H1 (cell line): ENCODE results near the gene DNAJB8. TPM values are rescaled to one million over a fixed set of nuclear protein-coding genes. Genes with fewer than 3 reads are reported as not detected.

Experiments used
- CTCF ChIA-PET: fragments of 300-600 bp; sonication (Branson Sonifier 250); formaldehyde crosslinking; loops from one replicate; lab custom pipeline; 2021; ENCODE audit not compliant: partially characterized antibody; lab: Charles Lee
- POLR2A ChIA-PET: fragments of 300-600 bp; sonication (Branson Sonifier 250); formaldehyde crosslinking; loops from one replicate; lab custom pipeline; 2021; ENCODE audit warnings: inconsistent platforms; ENCODE audit not compliant: partially characterized antibody; lab: Charles Lee
- DNase-seq, 2 experiments: peaks; one replicate each; pipeline versions ENCODE4 v3.0.0 to v3.0.0-alpha.2; 2010 to 2022; ENCODE audit warnings: low spot score in 2 of 2, low read depth in 1 of 2, mixed read lengths in 1 of 2
- FAIRE-seq: peaks from 2 replicates; lab custom pipeline; 2011; peaks lifted over from hg19 to GRCh38; lab: Jason Lieb, UNC
- H2AFZ ChIP-seq: 2 replicates; pipeline ENCODE4 v1.8.1; 2012; ENCODE audit warnings: low read length, inconsistent platforms
- H2AK5ac ChIP-seq: 2 replicates; pipeline ENCODE4 v1.6.1; 2013; ENCODE audit warnings: low read depth, low read length
- H2BK120ac ChIP-seq: replicated peaks from 2 replicates; pipeline ENCODE3; 2013; ENCODE audit warnings: low read depth, low read length, inconsistent platforms
- H2BK12ac ChIP-seq: 2 replicates; pipeline ENCODE4 v1.6.1; 2013; ENCODE audit warnings: low read depth, low read length
- H2BK15ac ChIP-seq: 2 replicates; pipeline ENCODE4 v1.6.1; 2013; ENCODE audit warnings: low read length
- H2BK20ac ChIP-seq: 2 replicates; pipeline ENCODE4 v1.6.1; 2013; ENCODE audit warnings: low read length
- H2BK5ac ChIP-seq: 2 replicates; pipeline ENCODE4 v1.6.1; 2013; ENCODE audit warnings: low read depth, low read length
- H3K14ac ChIP-seq: 2 replicates; pipeline ENCODE4 v1.6.1; 2013; ENCODE audit warnings: inconsistent platforms; ENCODE audit not compliant: insufficient read length
- H3K18ac ChIP-seq: 2 replicates; pipeline ENCODE4 v1.6.1; 2013; ENCODE audit warnings: low read length; ENCODE audit errors: extremely low read depth
- H3K23ac ChIP-seq: 2 replicates; pipeline ENCODE4 v1.6.1; 2013; ENCODE audit warnings: inconsistent platforms; ENCODE audit not compliant: insufficient read length
- H3K23me2 ChIP-seq: 2 replicates; pipeline ENCODE4 v1.6.1; 2013; ENCODE audit warnings: low read depth, low read length
- H3K27ac ChIP-seq: 2 replicates; pipeline ENCODE4 v1.6.1; 2011; ENCODE audit warnings: low read depth, low read length, inconsistent platforms
- H3K27me3 ChIP-seq, 4 experiments: replicated peaks in 1 of 4; 1 replicate in 1 of 4; 2 replicates in 3 of 4; pipeline versions ENCODE4 v1.6.1 to v1.8.1; 2011 to 2013; ENCODE audit warnings: low read length in 3 of 4, mild to moderate bottlenecking in 3 of 4, inconsistent platforms in 2 of 4, mixed read lengths in 2 of 4, moderate library complexity in 1 of 4; ENCODE audit not compliant: control insufficient read depth in 3 of 4, insufficient read depth in 3 of 4; ENCODE audit errors: extremely low read depth in 1 of 4
- H3K36me3 ChIP-seq, 4 experiments: 2 replicates each; pipeline versions ENCODE4 v1.6.1 to v1.8.1; 2011 to 2013; ENCODE audit warnings: mild to moderate bottlenecking in 4 of 4, low read length in 3 of 4, moderate library complexity in 2 of 4, control low read depth in 1 of 4, inconsistent platforms in 1 of 4; ENCODE audit not compliant: insufficient read depth in 4 of 4, control insufficient read depth in 2 of 4
- H3K4ac ChIP-seq: replicated peaks from 2 replicates; pipeline ENCODE3; 2013; ENCODE audit warnings: low read length, low read depth, mixed read lengths, inconsistent platforms; ENCODE audit not compliant: insufficient read length
- H3K4me1 ChIP-seq, 4 experiments: replicated peaks in 1 of 4; 1 replicate in 1 of 4; 2 replicates in 3 of 4; pipeline versions ENCODE4 v1.6.1 to v1.8.1; 2011 to 2013; ENCODE audit warnings: low read length in 3 of 4, inconsistent platforms in 2 of 4, mixed read lengths in 1 of 4; ENCODE audit not compliant: insufficient read depth in 4 of 4, control insufficient read depth in 3 of 4
- H3K4me2 ChIP-seq, 2 experiments: 2 replicates each; pipeline versions ENCODE4 v1.6.1 to v1.8.1; 2011 to 2013; ENCODE audit warnings: low read depth in 2 of 2, low read length in 2 of 2, control low read depth in 1 of 2, inconsistent platforms in 1 of 2, mild to moderate bottlenecking in 1 of 2; ENCODE audit not compliant: insufficient read depth in 1 of 2
- H3K4me3 ChIP-seq, 4 experiments: fragments of 200-600, 300-600 bp in 1 of 4; sonication (generic), shearing (Covaris generic), sonication (Bioruptor Twin) in 1 of 4; 2 replicates each; pipeline versions ENCODE4 v1.5.1 to v1.8.1; 2011 to 2016; ENCODE audit warnings: low read length in 4 of 4, low read depth in 3 of 4, control low read depth in 2 of 4, inconsistent platforms in 2 of 4, mild to moderate bottlenecking in 2 of 4, mixed read lengths in 1 of 4, moderate library complexity in 1 of 4; ENCODE audit not compliant: insufficient read depth in 2 of 4; ENCODE audit errors: extremely low read depth in 1 of 4
- H3K56ac ChIP-seq: replicated peaks from 2 replicates; pipeline ENCODE3; 2013; ENCODE audit warnings: low read depth, mild to moderate bottlenecking, mixed read lengths, low read length, inconsistent platforms; ENCODE audit not compliant: insufficient read length
- H3K79me1 ChIP-seq: 2 replicates; pipeline ENCODE4 v1.6.1; 2013; ENCODE audit warnings: low read depth, low read length, control low read depth
- H3K79me2 ChIP-seq, 2 experiments: 2 replicates each; pipeline versions ENCODE4 v1.6.1 to v1.8.1; 2012 to 2013; ENCODE audit warnings: low read length in 2 of 2, mild to moderate bottlenecking in 2 of 2, inconsistent platforms in 1 of 2; ENCODE audit not compliant: insufficient read depth in 2 of 2, control insufficient read depth in 1 of 2
- H3K9ac ChIP-seq, 4 experiments: replicated peaks in 1 of 4; 1 replicate in 1 of 4; 2 replicates in 3 of 4; pipeline versions ENCODE4 v1.6.1 to v1.8.1; 2011 to 2013; ENCODE audit warnings: low read depth in 3 of 4, low read length in 3 of 4, control low read depth in 2 of 4, mild to moderate bottlenecking in 2 of 4, moderate library complexity in 2 of 4, inconsistent platforms in 1 of 4; ENCODE audit errors: extremely low read depth in 1 of 4
- H3K9me3 ChIP-seq, 2 experiments: 2 replicates each; pipeline versions ENCODE4 v1.6.1 to v1.8.1; 2012 to 2013; ENCODE audit warnings: mild to moderate bottlenecking in 2 of 2, moderate library complexity in 2 of 2, control low read depth in 1 of 2, inconsistent platforms in 1 of 2, low read depth in 1 of 2, low read length in 1 of 2, mixed read lengths in 1 of 2; ENCODE audit not compliant: insufficient read depth in 2 of 2
- H4K20me1 ChIP-seq, 2 experiments: replicated peaks in 1 of 2; 2 replicates each; pipeline versions ENCODE3 to v1.8.1; 2011 to 2013; ENCODE audit warnings: inconsistent platforms in 2 of 2, low read length in 2 of 2, mild to moderate bottlenecking in 1 of 2; ENCODE audit not compliant: insufficient read depth in 2 of 2, control insufficient read depth in 1 of 2
- H4K5ac ChIP-seq: 2 replicates; pipeline ENCODE4 v1.6.1; 2013; ENCODE audit warnings: low read length, low read depth, mixed read lengths, inconsistent platforms; ENCODE audit not compliant: insufficient read length
- H4K8ac ChIP-seq: 2 replicates; pipeline ENCODE4 v1.8.0; 2013; ENCODE audit warnings: mild to moderate bottlenecking, moderate library complexity, low read length, inconsistent platforms; ENCODE audit not compliant: insufficient read depth; ENCODE audit errors: extremely low read depth
- H4K91ac ChIP-seq: replicated peaks from 2 replicates; pipeline ENCODE3; 2013; ENCODE audit warnings: low read length, mixed read lengths, inconsistent platforms; ENCODE audit not compliant: insufficient read length
- BACH1 ChIP-seq: IDR thresholded peaks from 2 replicates; pipeline ENCODE4 v1.6.1; 2012; ENCODE audit warnings: low read length, improper control_type of control experiment
- CHD2 ChIP-seq: IDR thresholded peaks from 2 replicates; pipeline ENCODE4 v1.6.1; 2012; ENCODE audit warnings: low read length, improper control_type of control experiment
- WGBS, 2 experiments: shearing (Covaris generic) in 1 of 2; methylation state at CpG; one replicate each; pipeline versions ENCODE4 v1.1.6 to v1.1.7; 2013 to 2015; ENCODE audit warnings: low lambda C conversion rate in 2 of 2, mixed read lengths in 2 of 2, inconsistent platforms in 1 of 2, low coverage in 1 of 2, missing lambda C conversion rate in 1 of 2; ENCODE audit not compliant: insufficient replicate concordance in 2 of 2, insufficient coverage in 1 of 2, insufficient read length in 1 of 2; ENCODE audit errors: extremely low coverage in 1 of 2, missing lambda C conversion rate in 1 of 2; 5-methylcytosine and 5-hydroxymethylcytosine counted together
- polyA plus RNA-seq, 7 experiments: library from polyadenylated mRNA; depleted of rRNA in 3 of 7; stranded (reverse) in 5 of 7; unstranded in 2 of 7; fragments of >200 nt in 5 of 7; fragments of 200-250 nt in 2 of 7; gene quantifications; 1 replicate in 5 of 7; 2 replicates in 1 of 7; 4 replicates in 1 of 7; pipeline versions ENCODE4 v1.2.1 to v1.2.3, GENCODE V29; 2011 to 2013; ENCODE audit warnings: missing spikeins in 2 of 7, mixed read lengths in 2 of 7
- total RNA-seq: library from RNA; stranded (reverse); fragmentation: NEBNext Ultra II Directional; extraction: Animal tissue kit (Norgen Biotek cat#: 25700); gene quantifications from 2 replicates; pipeline ENCODE4 v1.2.1, GENCODE V29; 2021

DNAJB8 gene
- total and polyA plus RNA-seq, 2 of the 8 experiments (the other 6 are each of a cell fraction or from before 2014, with no cell fraction given), result not detected

GRCh38 chr3:128425846-128426127 lies 40.9 kb downstream of the DNAJB8 start:
- H3K23me2 ChIP-seq, result no peaks in the 10 kb centered on the region
- peaks cover 6 to 8% of the 10 kb centered on the region in 2 experiments for H4K20me1 ChIP-seq
- no peak overlapping the region for H2BK120ac ChIP-seq
- H2BK20ac ChIP-seq, result no peak overlapping the region
- WGBS, 2 experiments, result 81% methylated on average over 8 of the region's 8 CpGs; no CpG with 5 or more reads in 1 of the 2 experiments
- H3K4ac ChIP-seq, result no peak overlapping the region
- POLR2A ChIA-PET, result interaction anchor here (0.6 to 1.7 kb wide), 3 partner anchors 15 to 250 kb away, joined by 3 to 4 read pairs (median 4); no protein-coding TSS in a partner anchor
- CTCF ChIA-PET, result interaction anchor here (0.6 to 11.0 kb wide), 35 partner anchors 9 to 457 kb away, joined by 3 to 144 read pairs (median 4); no protein-coding TSS in a partner anchor
- H3K27me3 ChIP-seq, result peaks cover 6 to 58% (median 47%) of the 10 kb centered on the region in 4 experiments
- H4K5ac ChIP-seq, result peak overlapping the region; percentile 22
- H3K79me2 ChIP-seq, result no peaks in the 10 kb centered on the region
- no peak for DNase-seq
- no peak overlapping the region for H3K27ac ChIP-seq
- H3K4me2 ChIP-seq, result no peak overlapping the region
- no peak overlapping the region for H3K18ac ChIP-seq
- no peak overlapping the region for H3K4me3 ChIP-seq
- H3K79me1 ChIP-seq, result no peaks in the 10 kb centered on the region
- H2AK5ac ChIP-seq, result no peak overlapping the region
- peak overlapping the region; percentile 20; the same call in 1 of the 2 replicates for H2BK15ac ChIP-seq
- H2BK12ac ChIP-seq, result peak overlapping the region; percentile 30; the same call in 1 of the 2 replicates
- H3K9ac ChIP-seq, result no peak overlapping the region
- no peak for FAIRE-seq
- peak overlapping the region; percentile 74 for H4K91ac ChIP-seq
- H2AFZ ChIP-seq, result no peak overlapping the region
- H3K36me3 ChIP-seq, result no peaks in the 10 kb centered on the region
- H3K23ac ChIP-seq, result no peak overlapping the region
- H3K14ac ChIP-seq, result no peak overlapping the region
- H2BK5ac ChIP-seq, result no peak overlapping the region
- H3K56ac ChIP-seq, result no peak overlapping the region
- 0 out of 2 replicates have a peak overlapping the region, but pooled peaks have one; percentile 88 for H4K8ac ChIP-seq
- H3K9me3 ChIP-seq, result no peaks in the 10 kb centered on the region
- peaks cover 0 to 23% (median 11%) of the 10 kb centered on the region in 4 experiments; a peak in 5 of 7 replicates for H3K4me1 ChIP-seq
- TF ChIP-seq CHD2, result no peak
- TF ChIP-seq BACH1, result peak; percentile 58; the same call in 1 of the 2 replicates
- TF ChIP-seq, all 59 proteins: peak for 1
